ENCODE results near the gene RAC3. TPM values are rescaled to one million over a fixed set of nuclear protein-coding genes. Genes with fewer than 3 reads are reported as not detected.

Gene RAC3
- total and polyA plus RNA-seq, 3 donors from 2014 or later = 42.3 to 102 (median 74.3) TPM

DNA sequence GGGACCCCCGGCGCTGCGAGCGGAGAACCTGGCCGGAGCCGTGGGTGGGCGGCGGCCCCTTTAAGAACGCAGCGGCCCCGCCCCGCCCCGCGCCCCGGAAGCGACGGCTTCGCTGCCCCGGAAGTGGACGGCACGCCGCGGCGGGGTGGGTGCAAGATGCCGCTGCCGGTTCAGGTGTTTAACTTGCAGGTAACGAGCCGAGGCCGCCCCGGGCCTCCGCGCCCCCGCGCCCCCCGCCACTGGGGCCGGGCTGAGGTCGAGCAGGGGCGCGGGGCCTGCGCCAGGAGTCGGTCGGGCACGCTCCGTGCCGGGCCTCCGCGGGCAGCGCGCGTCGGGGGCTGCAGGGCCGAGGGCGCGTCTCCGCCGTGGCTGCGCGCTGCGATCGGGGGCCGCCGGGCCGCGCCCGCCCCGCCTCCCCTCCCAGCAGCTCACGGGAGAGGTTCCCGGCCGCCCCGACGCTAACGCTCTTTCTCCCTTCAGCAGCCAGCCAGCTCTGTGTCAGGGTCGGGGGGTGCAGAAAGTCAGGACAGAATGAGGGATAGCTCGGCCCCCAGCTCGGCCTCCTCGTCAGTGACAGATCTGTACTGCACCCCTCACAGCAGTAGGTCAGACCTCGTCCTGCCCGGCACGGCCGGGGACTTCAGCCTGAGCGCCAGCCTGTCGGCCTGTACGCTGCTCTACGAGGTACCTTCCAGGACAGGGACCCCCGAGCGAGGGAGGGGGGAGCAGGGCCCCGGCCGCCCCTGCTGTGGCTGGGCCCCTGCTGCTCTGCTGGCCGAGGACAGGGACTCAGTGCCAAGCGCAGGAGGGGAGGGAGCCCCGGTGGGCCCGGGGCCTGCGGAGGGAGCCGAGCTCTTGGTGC, 20.5 kb downstream of the RAC3 start, which contains the start of the genes GPS1 and RFNG:
GPS1 (plus strand) TSS at position 123 of the 862 bp plus-strand sequence; CDS start at position 157, 34 bp downstream.
RFNG (minus strand) TSS at position 36 of the 862 bp plus-strand sequence. CDS start 45 bp downstream, outside the sequence.
- H3K27ac ChIP-seq = peak within 1 kb of the TSS; percentile 42 to 78
- H3K4me3 ChIP-seq = peak within 1 kb of the TSS; percentile 72 to 78
- H3K27me3 ChIP-seq = no peaks in the 10 kb centered on the region
- no peaks in the 10 kb centered on the region for H3K9me3 ChIP-seq
- 0 to 1% methylated on average over 2 to 59 of the region's 94 CpGs for WGBS, 2 donors
- no peaks in the 10 kb centered on the region for H3K36me3 ChIP-seq (ENCODE audit: low read depth, missing control alignments)
- peak; percentile 88 for DNase-seq
- intact Hi-C loops (cut with DNase I; ENCODE audit: low total_unique reads) = no loop called here
- H3K4me1 ChIP-seq = peaks cover 11% of the 10 kb centered on the region
- no peak for TF ChIP-seq POLR2A (IDR thresholded peaks at IDR 0.05)
- TF ChIP-seq, protein P1, sequence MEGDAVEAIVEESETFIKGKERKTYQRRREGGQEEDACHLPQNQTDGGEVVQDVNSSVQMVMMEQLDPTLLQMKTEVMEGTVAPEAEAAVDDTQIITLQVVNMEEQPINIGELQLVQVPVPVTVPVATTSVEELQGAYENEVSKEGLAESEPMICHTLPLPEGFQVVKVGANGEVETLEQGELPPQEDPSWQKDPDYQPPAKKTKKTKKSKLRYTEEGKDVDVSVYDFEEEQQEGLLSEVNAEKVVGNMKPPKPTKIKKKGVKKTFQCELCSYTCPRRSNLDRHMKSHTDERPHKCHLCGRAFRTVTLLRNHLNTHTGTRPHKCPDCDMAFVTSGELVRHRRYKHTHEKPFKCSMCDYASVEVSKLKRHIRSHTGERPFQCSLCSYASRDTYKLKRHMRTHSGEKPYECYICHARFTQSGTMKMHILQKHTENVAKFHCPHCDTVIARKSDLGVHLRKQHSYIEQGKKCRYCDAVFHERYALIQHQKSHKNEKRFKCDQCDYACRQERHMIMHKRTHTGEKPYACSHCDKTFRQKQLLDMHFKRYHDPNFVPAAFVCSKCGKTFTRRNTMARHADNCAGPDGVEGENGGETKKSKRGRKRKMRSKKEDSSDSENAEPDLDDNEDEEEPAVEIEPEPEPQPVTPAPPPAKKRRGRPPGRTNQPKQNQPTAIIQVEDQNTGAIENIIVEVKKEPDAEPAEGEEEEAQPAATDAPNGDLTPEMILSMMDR (IDR thresholded peaks at IDR 0.05) = no peak

DNA sequence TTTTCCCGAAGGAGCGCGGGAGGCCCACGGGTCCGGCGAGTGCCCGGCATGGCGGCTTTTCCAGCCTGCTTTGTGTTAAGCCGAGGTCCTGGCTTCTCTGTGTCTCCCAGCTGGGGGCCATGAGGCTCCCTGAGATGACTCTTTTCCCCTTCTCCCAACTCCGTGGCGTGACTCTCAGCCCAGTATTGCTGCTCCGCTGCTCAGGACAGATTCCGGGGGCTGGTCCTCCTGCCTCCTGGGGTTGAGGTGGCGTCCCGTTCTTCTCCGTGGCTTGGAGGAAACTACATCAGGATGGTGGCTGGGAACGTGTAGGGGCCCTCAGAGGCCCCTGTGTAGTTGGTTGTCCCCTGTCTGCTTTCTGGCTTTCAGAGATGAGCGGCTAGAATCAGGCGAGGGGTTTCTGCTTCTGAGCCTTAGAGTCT, 21.2 kb downstream of the RAC3 start:
- WGBS, 2 donors = 10 to 29% methylated on average over 9 to 19 of the region's 19 CpGs
- Histone ChIP-seq H3K36me3 (ENCODE audit: low read depth, missing control alignments) (no peaks in the 10 kb centered on the region), H3K4me3 (peak overlapping the region; percentile 62 to 78), H3K4me1 (peaks cover 11% of the 10 kb centered on the region), H3K9me3 (no peaks in the 10 kb centered on the region), H3K27me3 (no peaks in the 10 kb centered on the region), H3K27ac (no peak overlapping the region)
- DNase-seq = no peak
- intact Hi-C loops (cut with DNase I; ENCODE audit: low total_unique reads) = no loop called here
- TF ChIP-seq POLR2A (IDR thresholded peaks at IDR 0.05) = no peak
- TF ChIP-seq, protein P1 (IDR thresholded peaks at IDR 0.05) = no peak

DNA sequence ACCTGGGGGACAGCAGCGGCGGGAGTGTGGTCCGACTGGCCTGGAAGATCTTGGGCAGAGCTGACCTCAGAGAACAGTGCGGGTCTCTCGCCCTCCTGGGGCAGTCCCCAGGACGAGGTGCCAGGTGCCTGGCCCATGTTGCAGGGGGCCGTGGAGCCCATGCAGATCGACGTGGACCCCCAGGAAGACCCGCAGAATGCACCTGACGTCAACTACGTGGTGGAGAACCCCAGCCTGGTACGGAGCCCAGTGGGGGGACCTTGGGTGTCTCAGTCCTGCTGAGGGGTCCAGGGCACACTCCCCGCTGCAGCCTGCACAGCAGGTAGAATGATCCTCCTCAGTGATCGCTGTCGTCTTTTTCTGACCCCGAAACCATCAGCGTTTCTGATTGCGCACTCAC, 21.7 kb downstream of the RAC3 start:
- H3K9me3 ChIP-seq = no peaks in the 10 kb centered on the region
- WGBS, 2 donors = 84 to 88% methylated on average over 6 to 19 of the region's 19 CpGs
- intact Hi-C loops (cut with DNase I; ENCODE audit: low total_unique reads) = no loop called here
- peaks cover 11% of the 10 kb centered on the region for H3K4me1 ChIP-seq
- no peak overlapping the region for H3K4me3 ChIP-seq
- DNase-seq = no peak
- H3K27ac ChIP-seq = no peak overlapping the region
- H3K27me3 ChIP-seq = no peaks in the 10 kb centered on the region
- H3K36me3 ChIP-seq (ENCODE audit: low read depth, missing control alignments) = no peaks in the 10 kb centered on the region
- TF ChIP-seq, protein P1 (IDR thresholded peaks at IDR 0.05) = no peak

DNA sequence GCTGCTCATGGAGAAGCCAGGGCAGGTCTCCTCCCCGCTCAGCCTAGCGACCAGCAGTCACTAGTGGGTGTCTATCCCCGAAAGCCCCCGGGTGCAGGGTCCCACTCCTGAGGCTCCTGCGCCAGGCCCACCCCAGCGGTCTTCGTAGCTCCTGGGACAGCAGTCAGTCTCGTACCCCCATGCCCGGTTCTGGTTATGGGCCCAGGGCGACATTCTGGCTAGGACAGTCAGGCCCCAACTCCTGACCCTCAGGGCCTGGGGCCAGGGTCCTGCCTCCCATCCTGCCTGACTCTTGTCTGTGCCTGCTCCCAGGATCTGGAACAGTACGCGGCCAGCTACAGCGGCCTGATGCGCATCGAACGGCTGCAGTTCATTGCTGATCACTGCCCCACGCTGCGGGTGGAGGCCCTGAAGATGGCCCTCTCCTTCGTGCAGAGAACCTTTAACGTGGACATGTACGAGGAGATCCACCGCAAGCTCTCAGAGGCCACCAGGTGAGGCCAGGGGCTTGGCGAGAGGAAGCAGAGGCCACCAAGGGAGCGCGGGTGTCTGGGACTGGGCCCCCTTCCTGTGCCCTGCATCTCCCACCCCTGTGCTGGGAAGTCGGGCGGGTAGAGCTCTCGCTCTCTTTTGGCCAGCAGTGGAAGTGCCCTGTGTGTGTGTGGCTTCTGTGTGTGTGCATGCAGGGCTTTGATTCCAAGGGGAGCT, 22.2 kb downstream of the RAC3 start:
- Histone ChIP-seq H3K9me3 (no peaks in the 10 kb centered on the region), H3K27ac (no peak overlapping the region), H3K27me3 (no peaks in the 10 kb centered on the region), H3K4me3 (no peak overlapping the region), H3K4me1 (peaks cover 11% of the 10 kb centered on the region), H3K36me3 (ENCODE audit: low read depth, missing control alignments) (no peaks in the 10 kb centered on the region)
- 89 to 93% methylated on average over 17 to 25 of the region's 28 CpGs for WGBS, 2 donors
- no peak for DNase-seq
- intact Hi-C loops (cut with DNase I; ENCODE audit: low total_unique reads) = no loop called here
- no peak for TF ChIP-seq POLR2A (IDR thresholded peaks at IDR 0.05)
- TF ChIP-seq, protein P1 (IDR thresholded peaks at IDR 0.05) = no peak

All from testis (tissue), 3 donors.